Sigmoid colon (tissue), 7 donors: ENCODE data around the gene COA6. TPM values are rescaled to one million over a fixed set of nuclear protein-coding genes. Genes with fewer than 3 reads are reported as not detected.
A peak's percentile ranks its signal among the peaks of the same experiment; 100 is the strongest.

Experiments used
- DNase-seq: peaks from one replicate; pipeline ENCODE4 v3.0.0-alpha.2; 2019
- H3K27ac ChIP-seq, 4 donors: fragments of 200-600 bp; sonication (generic); one replicate each; pipeline ENCODE4 v1.5.1; 2016 to 2019; ENCODE audit warnings: mild to moderate bottlenecking in 1 of 4
- H3K27me3 ChIP-seq, 3 donors: fragments of 200-600 bp; sonication (generic); one replicate each; pipeline ENCODE4 v1.5.1; 2019; ENCODE audit warnings: mild to moderate bottlenecking in 1 of 3
- H3K36me3 ChIP-seq, 4 donors: fragments of 200-600 bp; sonication (generic); one replicate each; pipeline ENCODE4 v1.5.1; 2016 to 2019
- H3K4me1 ChIP-seq, 4 donors: fragments of 200-600 bp; sonication (generic); one replicate each; pipeline ENCODE4 v1.5.1; 2017 to 2019
- H3K4me3 ChIP-seq, 4 donors: fragments of 200-600 bp; sonication (generic); one replicate each; pipeline ENCODE4 v1.5.1; 2017 to 2019; ENCODE audit warnings: mild to moderate bottlenecking in 2 of 4, moderate library complexity in 1 of 4
- H3K9me3 ChIP-seq, 4 donors: fragments of 200-600 bp in 3 of 4; sonication (generic) in 3 of 4; one replicate each; pipeline versions ENCODE4 v1.5.1 to v1.6.1; 2013 to 2019
- EP300 ChIP-seq, 4 donors: sonication (generic); formaldehyde crosslinking; IDR thresholded peaks; one replicate each; pipeline ENCODE4 v1.6.1; 2017; ENCODE audit warnings: antibody characterized with exemption in 4 of 4
- POLR2A ChIP-seq, 2 donors: fragments of 450-650 bp; IDR thresholded peaks; one replicate each; pipeline ENCODE4 v1.6.1; 2016; ENCODE audit warnings: antibody characterized with exemption in 2 of 2, mild to moderate bottlenecking in 2 of 2, moderate library complexity in 2 of 2
- POLR2AphosphoS5 ChIP-seq, 4 donors: sonication (generic); formaldehyde crosslinking; IDR thresholded peaks; one replicate each; pipeline ENCODE4 v1.6.1; 2017; ENCODE audit warnings: antibody characterized with exemption in 4 of 4
- WGBS, 2 donors: extraction: QIAGEN DNeasy Blood & Tissue Kit; methylation state at CpG; one replicate each; pipeline ENCODE4 v1.1.7; 2013; 5-methylcytosine and 5-hydroxymethylcytosine counted together
- intact Hi-C: fragments of 100-400 bp; cut with DNase I; formaldehyde crosslinking; loops from one replicate; pipeline ENCODE4 v1.15.1; 2023
- polyA plus RNA-seq, 3 donors: library from polyadenylated mRNA; stranded (reverse); fragments of 200-250 nt; gene quantifications; one replicate each; pipeline ENCODE4 v1.2.3, GENCODE V29; 2013
- total RNA-seq, 4 donors: library from RNA; depleted of rRNA; stranded (reverse); fragments of >200 nt; gene quantifications; one replicate each; pipeline ENCODE4 v1.1.0, GENCODE V29; 2016
- TF ChIP-seq, protein P1 (sequence below), 4 experiments: fragments of 450-650 bp in 3 of 4; fragments of 200-600 bp in 1 of 4; IDR thresholded peaks; one replicate each; pipeline ENCODE4 v1.5.1; 2016 to 2019; ENCODE audit warnings: antibody characterized with exemption in 4 of 4, mild to moderate bottlenecking in 3 of 4, moderate library complexity in 2 of 4
- donor health status: healthy with polysubstance abuse.
- donor health status: Bipolar disorder and iron deficiency.
- donor health status: healthy.

Gene COA6, protein sequence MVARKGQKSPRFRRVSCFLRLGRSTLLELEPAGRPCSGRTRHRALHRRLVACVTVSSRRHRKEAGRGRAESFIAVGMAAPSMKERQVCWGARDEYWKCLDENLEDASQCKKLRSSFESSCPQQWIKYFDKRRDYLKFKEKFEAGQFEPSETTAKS
- total RNA-seq (10 to 100 TPM; 19.3 to 33.1 (median 24.5) TPM), polyA plus RNA-seq (100 to 1,000 TPM in 2 of 3 donors, 10 to 100 TPM in 1; 73.2 to 134 (median 113) TPM)

DNA sequence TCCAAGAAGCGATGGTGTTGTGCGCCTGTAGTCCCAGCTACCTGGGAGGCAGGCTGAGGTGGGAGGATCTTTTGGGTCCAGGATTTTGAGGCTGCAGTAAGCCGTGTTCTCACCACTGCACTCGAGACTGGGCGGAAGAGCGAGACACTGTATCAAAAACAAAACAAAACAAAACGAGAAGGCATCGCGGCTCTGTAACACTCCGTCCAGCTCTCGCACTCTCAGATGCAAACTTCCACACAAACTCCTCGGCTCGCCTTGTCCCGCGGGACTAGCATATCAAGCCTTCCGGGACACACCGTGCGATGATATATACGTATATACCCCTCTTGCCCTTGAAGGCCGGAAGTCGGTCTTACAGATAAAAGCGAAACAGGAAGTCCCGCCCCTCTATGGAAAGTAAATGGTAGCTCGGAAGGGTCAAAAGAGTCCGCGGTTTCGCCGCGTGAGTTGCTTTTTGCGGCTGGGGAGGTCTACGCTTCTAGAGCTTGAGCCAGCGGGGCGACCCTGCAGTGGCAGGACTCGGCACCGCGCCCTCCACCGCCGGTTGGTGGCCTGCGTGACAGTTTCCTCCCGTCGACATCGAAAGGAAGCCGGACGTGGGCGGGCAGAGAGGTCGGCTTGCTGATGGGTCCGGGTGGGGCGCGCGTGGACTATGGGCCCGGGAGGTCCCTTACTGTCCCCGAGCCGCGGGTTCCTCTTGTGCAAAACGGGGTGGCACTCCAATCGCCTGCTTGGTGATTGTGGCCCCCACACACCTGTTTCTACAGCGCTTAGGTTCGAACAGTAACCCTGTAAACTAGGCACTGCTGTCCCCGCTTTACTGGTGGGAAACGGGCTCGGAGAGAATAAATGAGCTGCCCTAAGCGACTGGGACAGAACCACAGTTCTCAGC, at the start of gene COA6:
COA6 (plus strand) TSS at position 393 of the 895 bp plus-strand sequence; CDS start at position 404, 11 bp downstream.
- Histone ChIP-seq H3K9me3 (no peaks in the 10 kb centered on the region), H3K36me3 (peaks cover 0 to 28% (median 11%) of the 10 kb centered on the region in 4 donors), H3K27me3 (no peaks in the 10 kb centered on the region), H3K4me3 (peak within 1 kb of the TSS; percentile 75 to 89 (median 82)), H3K27ac (peak within 1 kb of the TSS; percentile 91 to 94 (median 92)), H3K4me1 (peaks cover 0 to 25% (median 23%) of the 10 kb centered on the region in 4 donors)
- DNase-seq, result peak; percentile 94
- intact Hi-C loops, result no loop called here
- 0% methylated on average over 62 of the region's 62 CpGs for WGBS, 2 donors
- peak; percentile 75 to 86 for TF ChIP-seq POLR2A (IDR thresholded peaks at IDR 0.05)
- peak; percentile 91 to 95 (median 94) for TF ChIP-seq POLR2AphosphoS5 (IDR thresholded peaks at IDR 0.05)
- peak in 1 of 4 donors; percentile 24 for TF ChIP-seq EP300 (IDR thresholded peaks at IDR 0.05)
- TF ChIP-seq, protein P1, sequence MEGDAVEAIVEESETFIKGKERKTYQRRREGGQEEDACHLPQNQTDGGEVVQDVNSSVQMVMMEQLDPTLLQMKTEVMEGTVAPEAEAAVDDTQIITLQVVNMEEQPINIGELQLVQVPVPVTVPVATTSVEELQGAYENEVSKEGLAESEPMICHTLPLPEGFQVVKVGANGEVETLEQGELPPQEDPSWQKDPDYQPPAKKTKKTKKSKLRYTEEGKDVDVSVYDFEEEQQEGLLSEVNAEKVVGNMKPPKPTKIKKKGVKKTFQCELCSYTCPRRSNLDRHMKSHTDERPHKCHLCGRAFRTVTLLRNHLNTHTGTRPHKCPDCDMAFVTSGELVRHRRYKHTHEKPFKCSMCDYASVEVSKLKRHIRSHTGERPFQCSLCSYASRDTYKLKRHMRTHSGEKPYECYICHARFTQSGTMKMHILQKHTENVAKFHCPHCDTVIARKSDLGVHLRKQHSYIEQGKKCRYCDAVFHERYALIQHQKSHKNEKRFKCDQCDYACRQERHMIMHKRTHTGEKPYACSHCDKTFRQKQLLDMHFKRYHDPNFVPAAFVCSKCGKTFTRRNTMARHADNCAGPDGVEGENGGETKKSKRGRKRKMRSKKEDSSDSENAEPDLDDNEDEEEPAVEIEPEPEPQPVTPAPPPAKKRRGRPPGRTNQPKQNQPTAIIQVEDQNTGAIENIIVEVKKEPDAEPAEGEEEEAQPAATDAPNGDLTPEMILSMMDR (IDR thresholded peaks at IDR 0.05), result no peak

DNA sequence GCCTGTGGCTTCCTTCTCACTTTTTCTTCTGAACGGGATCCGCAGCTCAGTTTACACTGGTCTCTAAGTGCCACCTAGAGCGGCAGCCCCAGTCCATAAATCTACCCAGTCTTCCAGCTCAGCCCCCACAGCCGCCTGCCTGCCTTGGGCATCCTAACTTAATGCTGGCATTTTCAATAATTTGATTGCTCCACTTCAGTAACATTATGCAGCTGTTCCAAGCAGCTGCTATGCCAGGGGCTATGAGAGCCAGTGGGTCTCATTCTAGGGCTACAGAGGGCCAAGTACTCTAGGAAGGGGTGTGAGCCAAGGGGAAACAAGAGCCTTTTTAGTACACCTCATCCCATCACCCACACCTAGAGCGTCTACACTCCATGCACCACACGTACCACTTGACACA, 48.4 kb upstream of the COA6 start:
- Histone ChIP-seq H3K4me1 (peaks cover 0 to 7% (median 4%) of the 10 kb centered on the region in 4 donors), H3K9me3 (no peaks in the 10 kb centered on the region), H3K27ac (no peak overlapping the region), H3K4me3 (no peak overlapping the region), H3K36me3 (no peaks in the 10 kb centered on the region), H3K27me3 (peaks cover 0 to 39% (median 7%) of the 10 kb centered on the region in 3 donors)
- no peak for DNase-seq
- intact Hi-C loops, result no loop called here
- 75 to 78% methylated on average over 6 of the region's 6 CpGs for WGBS, 2 donors
- TF ChIP-seq EP300 (IDR thresholded peaks at IDR 0.05), result no peak
- no peak for TF ChIP-seq POLR2AphosphoS5 (IDR thresholded peaks at IDR 0.05)
- no peak for TF ChIP-seq POLR2A (IDR thresholded peaks at IDR 0.05)
- TF ChIP-seq, protein P1 (IDR thresholded peaks at IDR 0.05), result no peak

DNA sequence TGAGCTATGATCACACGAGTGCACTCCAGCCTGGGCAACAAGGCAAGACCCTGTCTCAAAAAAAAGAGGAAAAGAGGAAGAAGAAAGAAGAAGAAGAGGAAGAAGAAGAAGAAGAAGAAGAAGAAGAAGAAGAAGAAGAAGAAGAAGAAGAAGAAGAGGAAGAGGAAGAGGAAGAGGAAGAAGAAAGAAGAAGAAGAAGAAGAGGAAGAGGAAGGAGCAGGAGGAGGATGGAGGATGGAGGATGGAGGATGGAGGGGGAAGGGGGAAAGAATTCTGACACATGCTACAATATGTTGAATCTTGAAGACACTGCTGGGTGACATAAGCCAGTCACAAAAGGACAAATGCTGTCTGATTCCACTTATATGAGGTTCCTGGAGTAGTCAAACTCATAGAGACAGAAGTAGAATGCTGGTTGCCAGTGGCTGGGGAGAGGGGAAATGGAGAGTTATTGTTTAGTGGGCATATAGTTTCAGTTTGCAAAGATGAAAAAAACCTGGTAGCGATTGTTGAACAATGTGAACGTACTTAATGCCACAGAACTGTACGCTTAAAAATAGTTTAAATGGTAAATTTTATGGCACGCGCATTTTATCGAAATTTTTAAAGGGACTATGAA, 47.3 kb upstream of the COA6 start:
- intact Hi-C loops, result no loop called here
- H3K4me1 ChIP-seq, result peaks cover 0 to 7% (median 4%) of the 10 kb centered on the region in 4 donors
- WGBS, 2 donors, result 58 to 64% methylated on average over 7 of the region's 7 CpGs
- DNase-seq, result no peak
- no peaks in the 10 kb centered on the region for H3K36me3 ChIP-seq
- H3K4me3 ChIP-seq, result peak overlapping the region in 3 of 4 donors; percentile 23 to 44 (median 25)
- no peak overlapping the region for H3K27ac ChIP-seq
- TF ChIP-seq EP300 (IDR thresholded peaks at IDR 0.05), result no peak
- no peak for TF ChIP-seq POLR2A (IDR thresholded peaks at IDR 0.05)
- no peak for TF ChIP-seq POLR2AphosphoS5 (IDR thresholded peaks at IDR 0.05)
- TF ChIP-seq, protein P1 (IDR thresholded peaks at IDR 0.05), result no peak
- no peaks in the 10 kb centered on the region for H3K9me3 ChIP-seq
- H3K27me3 ChIP-seq, result peaks cover 0 to 36% (median 7%) of the 10 kb centered on the region in 3 donors

DNA sequence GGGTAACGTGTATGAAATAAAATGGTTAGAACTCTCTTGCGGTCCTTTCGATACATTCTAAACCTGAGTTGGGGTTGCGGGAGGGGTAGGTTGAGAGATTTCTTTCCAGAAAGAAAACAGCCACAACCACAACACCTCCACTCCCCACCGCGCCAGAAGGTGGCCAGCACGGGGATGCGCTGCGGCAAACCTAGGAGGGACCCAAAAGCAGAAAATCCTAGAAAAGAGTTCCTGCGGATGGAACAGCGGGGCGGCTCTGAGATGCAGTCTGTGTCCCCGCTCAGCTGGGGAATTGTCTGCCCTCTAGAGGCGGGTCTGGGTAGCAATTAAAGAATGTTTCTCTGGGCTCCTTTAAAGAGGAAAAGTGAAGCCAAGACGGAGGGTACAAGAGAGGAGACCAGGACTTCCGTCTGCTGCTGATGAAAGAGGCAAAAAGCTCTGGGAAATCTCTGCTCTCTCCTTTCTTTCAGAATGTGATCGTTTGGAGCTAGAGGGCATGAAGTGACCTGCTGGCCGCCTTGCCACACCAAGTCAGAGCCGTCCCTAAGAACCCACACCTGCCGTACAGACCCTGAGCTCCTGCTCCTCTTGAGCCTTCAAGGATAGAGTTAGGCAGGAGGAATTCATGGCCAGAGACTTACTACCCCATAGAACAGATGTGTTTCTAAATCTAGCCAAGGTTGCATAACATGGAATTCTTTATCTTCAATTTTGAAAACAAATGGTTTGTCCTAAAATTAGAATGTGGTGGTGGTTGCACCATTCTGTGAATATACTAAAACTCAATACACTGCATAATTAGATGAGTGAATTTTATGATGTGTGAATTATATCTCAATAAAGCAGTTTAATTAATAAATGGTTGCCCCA, 46.5 kb upstream of the COA6 start:
- Histone ChIP-seq H3K27me3 (peaks cover 0 to 36% (median 7%) of the 10 kb centered on the region in 3 donors), H3K27ac (no peak overlapping the region), H3K36me3 (no peaks in the 10 kb centered on the region), H3K9me3 (no peaks in the 10 kb centered on the region), H3K4me3 (peak overlapping the region in 3 of 4 donors; percentile 23 to 44 (median 25)), H3K4me1 (peaks cover 0 to 7% (median 4%) of the 10 kb centered on the region in 4 donors)
- no peak for DNase-seq
- WGBS, 2 donors, result 26 to 27% methylated on average over 20 of the region's 20 CpGs
- intact Hi-C loops, result no loop called here
- TF ChIP-seq EP300 (IDR thresholded peaks at IDR 0.05) (no peak), POLR2A (IDR thresholded peaks at IDR 0.05) (no peak), POLR2AphosphoS5 (IDR thresholded peaks at IDR 0.05) (no peak)
- TF ChIP-seq, protein P1 (IDR thresholded peaks at IDR 0.05), result peak in 2 of 4 experiments; percentile 52 to 65
